GM19455 (cell line): ENCODE data around the gene EFHD1.
"Not testable (repeated sequence)": the region's sequence is repeated elsewhere in the genome, so short reads cannot be mapped to it uniquely, and the experiment has no call there.

Experiments
- ATAC-seq: cut with Tn5 transposase; IDR thresholded peaks from one replicate; pipeline ENCODE4 v1.9.1; 2021; ENCODE audit not compliant: unreplicated experiment

Gene EFHD1

DNA sequence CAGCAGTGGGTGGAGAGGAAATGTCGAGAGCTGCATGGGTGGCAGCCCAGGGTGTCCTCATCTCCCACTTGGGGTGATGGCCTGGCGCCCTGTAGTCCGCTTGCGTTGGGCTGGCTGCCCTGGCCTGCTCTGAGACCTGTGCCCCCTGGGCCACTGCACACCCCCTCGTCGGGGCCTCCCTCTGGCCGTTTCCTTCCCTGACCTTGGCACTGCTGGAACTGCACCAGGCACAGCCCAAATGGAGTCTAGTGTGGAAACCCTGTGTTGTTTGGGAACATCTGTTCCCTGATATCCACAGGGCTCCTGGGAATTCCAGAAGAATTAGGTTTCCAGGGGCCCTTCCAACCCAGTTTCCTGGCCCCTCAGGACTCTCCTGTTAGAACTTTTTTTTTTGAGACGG is 13.9 kb downstream of the EFHD1 start:
- no peak for ATAC-seq

DNA sequence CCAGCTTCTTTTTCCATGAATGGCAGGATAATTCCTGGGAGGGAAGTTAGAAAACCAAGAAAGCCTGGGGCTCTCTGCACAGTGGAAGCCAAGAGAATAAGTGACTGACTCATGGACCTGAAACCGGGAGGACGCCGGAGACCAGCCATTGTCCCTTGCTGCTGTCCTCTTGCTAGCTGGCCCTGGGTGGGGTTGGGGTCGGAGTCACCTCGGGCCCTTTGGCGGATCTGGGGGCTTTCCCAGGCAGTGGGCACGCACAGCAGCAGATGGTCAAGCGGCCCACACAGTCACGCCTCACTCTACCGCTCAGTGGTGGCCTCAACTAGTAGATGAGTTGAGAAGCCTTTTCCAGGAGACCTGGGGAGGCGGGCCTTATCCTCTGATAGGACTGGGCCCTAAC is 15.6 kb downstream of the EFHD1 start:
- no peak for ATAC-seq

DNA sequence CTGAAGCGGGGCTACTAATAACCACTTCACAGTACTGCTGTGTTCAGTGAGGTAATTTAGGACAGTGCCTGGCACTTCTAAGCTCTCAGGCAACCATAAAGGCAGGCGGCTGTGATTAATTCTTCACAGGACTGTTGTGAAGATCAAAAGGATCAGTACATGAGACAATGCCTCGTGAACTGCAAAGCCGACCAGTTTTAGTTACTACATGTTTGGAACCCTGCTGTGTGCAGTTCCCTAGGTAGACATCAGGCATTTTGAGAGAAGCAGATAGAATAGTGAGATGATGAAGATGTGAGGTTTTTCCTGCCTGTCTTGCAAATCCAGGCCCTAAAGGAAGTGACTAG is 19.1 kb downstream of the EFHD1 start:
- ATAC-seq, result no peak

DNA sequence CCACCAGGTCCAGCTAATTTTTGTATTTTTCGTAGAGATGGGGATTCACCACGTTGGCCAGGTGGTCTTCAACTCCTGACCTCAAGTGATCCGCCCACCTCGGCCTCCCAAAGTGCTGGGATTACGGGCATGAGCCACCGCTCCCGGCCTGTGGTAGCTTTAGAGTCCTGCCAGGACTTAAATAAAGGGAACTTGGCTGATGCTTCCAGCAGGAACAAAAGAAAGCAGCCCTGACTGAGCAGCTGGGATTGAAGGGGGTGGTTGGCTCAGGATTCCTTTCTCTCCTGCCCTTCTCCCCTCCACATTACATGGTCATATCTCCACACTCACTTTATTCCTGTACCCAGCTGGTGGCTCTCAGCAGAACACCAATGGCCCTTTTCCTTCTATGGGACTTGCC is 20.0 kb downstream of the EFHD1 start:
- no peak for ATAC-seq

DNA sequence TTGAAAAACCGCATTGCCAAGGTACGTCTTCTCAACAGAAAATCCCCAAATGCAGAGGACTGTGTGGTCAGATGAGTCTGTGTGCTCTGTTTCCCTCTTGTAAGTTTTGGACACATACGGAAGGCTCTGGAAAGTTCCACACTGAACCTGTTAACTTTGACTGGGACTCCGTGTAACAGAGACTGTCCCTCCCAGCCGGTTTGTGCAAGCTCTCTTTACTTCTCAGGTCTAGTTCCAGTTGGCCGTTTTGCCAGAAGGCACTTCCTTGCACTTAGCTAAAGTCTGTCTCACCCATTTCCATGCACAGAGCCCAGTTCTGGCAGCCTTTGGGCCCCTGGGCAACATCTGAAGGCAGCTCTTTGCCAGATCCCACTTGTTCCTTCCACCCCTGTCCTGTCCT is 22.0 kb downstream of the EFHD1 start:
- no peak for ATAC-seq

DNA sequence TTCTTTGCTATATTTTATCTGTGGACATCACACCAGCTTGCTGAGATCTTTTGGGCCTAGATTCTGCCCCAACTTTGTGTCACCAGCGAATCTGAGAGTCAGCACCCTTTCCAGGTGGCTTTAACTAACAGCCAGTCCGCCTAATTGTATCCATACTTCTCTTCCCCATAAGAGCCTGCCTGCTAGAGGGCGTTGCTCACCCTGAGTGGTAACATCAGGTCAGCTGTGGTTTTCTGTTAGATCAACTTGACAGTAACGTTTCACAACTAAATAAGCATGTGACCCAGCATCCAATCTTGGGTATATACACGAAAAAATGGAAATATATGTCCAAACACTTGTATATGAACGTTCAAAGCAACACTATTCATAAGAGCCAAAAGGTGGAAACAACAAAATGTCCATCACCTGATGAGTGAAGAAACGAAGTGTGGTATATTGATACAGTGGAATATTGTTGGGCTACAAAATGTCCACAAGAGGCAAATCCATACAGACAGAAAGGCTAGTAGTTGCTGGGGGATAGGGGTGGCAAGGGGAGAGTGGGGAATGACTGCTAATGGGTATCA is 24.9 kb downstream of the EFHD1 start:
- no peak for ATAC-seq

DNA sequence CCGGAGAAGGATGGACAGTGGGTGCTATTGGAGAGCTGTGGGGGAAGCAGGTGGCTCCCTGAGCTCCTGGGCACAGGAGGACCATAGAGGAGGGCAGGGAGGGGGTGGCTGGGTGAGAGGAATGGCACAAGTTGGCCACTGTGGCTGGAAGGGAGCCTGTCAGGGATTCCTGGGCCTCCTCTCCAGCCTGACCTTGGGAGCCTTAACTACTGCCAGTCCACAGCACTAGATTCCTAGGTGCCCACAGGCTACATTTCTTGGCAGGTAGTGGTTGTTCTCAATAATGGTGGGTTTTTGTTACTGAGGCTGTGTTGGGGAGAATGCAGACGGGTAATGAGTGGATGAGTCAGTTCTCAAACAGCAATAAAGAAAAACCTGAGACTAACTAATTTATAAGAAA is 26.0 kb downstream of the EFHD1 start:
- no peak for ATAC-seq

DNA sequence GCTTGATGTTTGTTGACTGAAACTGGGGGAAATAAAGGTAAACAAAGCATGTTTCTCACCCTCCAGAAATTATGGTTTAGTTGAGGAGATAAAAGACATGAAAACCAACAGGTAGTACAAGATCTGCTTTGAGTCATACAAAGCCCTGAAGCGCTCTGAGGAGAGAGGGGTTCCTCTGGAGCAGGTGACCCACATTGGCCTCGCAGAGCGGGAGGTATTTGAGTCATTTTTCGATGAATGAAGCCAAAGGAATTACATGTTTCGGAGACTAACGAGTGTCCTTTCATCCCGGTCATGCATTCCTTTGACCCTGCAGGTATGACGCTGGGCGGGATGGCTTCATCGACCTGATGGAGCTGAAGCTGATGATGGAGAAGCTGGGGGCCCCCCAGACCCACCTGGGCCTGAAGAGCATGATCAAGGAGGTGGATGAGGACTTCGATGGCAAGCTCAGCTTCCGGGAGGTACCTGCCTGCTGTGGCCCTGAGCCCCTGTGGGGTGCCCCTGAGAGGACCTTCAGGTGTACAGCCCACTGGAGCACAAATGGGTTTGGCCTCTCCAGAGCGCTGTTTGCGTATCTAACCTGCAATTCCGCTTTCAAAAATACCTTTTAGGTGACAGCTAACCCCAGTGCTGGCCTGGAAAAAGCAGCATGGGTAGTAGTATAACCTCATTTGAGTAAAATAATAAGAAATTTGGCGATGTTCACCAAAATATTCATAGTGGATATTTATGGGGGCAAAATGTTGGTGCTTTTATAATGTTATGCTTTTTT is 29.3 kb downstream of the EFHD1 start:
- no peak for ATAC-seq

DNA sequence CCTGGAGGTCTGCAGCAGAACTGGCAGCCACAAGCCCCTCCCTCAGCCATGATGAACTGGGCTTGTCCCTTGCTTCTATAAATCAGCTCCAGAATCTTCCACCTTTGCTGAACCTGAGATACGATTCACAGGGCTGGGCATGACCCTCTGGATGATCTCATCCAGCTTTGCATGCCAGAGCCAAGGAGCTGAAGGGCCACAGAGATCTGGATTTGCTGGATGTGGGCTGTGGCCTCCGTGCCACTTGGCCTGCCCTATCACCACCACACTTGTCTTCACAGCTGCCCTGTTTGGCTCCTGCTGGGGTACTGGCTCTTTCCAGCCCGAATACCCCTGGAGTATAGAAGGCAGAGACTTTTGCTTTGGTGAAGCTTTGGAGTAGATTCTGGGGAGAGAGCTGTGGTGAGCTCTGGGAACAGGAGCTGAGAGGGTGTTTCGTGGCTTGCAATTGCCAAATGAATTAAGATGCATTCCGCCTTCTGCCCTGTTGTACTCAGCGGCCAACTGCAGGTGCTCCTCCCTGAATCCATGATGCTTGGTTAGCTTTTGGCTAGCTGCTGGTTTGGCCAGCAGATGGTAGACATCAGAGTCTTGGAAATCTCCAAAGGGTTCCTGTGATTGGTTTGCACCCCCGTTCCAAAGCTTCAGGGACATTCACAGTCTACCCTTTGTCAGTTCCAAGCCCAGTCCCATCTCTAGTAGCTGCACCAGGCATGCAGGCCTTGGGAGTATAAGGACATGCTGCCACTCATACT is 32.8 kb downstream of the EFHD1 start:
- ATAC-seq, result no peak

DNA sequence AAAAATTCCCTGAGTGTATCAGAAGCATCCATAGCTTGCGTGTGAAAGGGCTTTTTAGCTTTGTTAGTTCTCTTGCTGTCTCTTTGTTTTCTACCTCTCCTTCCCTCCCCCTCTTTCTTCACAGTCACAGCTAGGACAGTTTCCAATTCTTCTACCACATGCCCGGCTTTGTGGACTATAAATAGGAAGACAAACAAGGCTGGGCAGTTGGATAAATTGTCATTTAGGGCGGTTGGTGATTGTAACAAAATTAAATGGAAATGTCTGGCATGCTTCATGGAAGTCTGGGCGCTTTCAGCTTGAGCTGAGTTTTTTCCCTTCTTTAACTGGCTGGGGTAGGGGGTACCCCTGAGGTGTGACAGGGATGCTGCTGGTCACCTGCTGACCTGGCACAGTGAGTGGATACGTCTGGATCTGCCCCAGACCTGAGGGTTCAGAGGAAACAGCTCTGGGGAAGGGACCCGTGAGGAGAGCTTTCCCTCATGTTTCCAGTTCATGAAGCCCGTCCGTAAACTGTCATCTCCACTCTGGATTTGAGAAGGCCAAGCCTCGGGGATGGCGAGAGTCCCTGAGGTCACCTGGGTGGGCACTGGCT is 34.7 kb downstream of the EFHD1 start:
- ATAC-seq, result no peak

DNA sequence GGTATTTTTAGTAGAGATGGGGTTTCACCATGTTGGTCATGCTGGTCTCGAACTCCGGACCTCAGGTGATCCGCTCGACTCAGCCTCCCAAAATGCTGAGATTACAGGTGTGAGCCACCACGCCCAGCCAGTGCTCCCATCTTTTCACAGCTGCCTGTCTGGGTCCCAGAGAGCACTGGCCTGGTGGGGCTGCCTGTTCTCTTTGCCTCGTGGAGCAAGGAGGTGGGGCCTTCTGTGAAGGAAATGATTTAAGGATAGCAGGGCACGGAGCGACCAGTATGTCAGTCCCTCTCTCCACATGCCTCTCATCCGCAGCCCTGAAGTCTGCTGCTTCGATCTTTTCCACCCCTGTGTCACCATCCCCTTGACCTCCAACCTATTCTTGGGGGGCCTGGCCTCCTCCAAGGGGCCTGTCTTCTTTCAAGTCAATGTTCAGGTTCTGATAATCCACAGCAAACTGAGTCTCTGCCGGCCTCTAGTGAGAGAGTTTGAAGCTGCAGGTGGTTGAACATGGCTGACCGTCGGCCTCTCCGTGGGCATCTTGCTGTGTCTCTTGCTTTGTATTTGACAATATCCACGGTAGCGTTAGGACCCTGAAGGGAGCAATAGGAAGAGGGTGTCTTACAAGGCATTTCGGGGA is 35.5 kb downstream of the EFHD1 start:
- ATAC-seq, result no peak

DNA sequence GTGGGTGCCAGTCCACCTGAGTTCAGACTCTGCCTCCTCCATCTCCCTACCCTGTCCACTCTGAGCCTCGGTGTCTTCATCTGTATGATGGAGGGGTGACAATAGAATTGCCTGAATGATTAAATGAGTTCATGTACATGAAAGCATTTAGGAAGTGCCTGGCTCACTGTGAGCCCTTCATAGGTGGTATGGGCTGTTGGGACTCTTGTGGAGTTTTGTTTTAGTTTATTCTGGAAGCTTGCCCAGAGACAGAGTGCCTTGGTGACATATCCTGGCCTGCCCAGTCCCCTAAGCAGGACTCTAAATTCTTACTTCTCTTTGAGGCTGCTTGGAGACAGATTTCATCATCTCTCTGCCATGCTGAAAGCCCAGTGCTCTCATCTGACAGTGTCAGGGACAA is 39.2 kb downstream of the EFHD1 start:
- no peak for ATAC-seq

DNA sequence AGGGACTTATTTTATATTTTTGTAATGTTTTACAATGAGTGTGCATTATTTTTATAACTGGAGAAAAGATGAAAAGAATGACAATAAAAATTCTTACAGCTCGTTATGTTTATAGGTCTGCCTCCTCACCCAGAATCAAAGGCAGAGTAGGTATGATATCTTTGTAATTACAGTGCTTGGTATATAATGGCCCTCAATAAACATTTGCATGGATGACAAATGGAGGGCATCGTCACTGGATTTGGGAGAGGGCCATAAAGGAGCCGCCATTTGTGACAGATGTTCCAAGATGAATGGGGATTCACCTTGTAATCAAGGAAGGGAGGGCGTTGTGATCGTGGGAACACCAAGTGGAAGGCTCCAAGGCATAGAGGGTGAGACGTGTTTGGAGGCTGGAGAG is 41.1 kb downstream of the EFHD1 start:
- no peak for ATAC-seq

DNA sequence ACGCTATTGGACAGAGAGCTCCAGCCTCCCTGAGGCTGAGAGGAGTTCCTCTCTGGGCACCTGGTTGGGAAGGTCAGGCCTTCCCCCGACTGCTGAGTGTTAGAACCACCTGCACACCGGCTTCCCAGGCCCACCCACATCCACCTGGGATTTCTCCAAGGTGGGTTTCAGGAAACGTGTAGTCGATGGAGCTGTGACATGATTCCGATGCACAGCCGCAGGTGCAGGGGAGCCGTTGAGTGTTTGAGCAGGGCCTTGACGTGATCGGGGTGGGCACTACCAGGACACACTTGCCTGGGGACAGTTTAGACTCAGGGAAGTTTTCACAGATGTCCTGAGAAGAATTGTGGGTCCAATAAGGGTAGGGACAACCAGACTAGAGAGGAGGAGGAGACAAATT is 42.0 kb downstream of the EFHD1 start:
- no peak for ATAC-seq

DNA sequence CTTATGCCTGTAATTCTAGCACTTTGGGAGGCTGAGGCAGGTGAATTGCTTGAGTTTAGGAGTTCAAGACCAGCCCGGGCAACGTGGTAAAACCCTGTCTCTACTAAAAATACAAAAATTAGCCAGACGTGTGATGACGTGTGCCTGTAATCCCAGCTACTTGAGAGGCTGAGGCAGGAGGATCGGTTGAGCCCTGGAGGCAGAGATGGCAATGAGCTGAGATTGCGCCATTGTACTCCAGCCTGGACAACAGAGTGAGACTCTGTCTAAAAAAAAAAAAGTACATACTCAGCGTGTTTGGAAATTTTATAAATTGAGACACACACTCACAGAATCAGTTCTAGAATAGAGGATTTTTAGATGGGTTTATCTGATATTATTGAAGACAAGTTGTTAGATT is 46.6 kb downstream of the EFHD1 start:
- no peak for ATAC-seq

DNA sequence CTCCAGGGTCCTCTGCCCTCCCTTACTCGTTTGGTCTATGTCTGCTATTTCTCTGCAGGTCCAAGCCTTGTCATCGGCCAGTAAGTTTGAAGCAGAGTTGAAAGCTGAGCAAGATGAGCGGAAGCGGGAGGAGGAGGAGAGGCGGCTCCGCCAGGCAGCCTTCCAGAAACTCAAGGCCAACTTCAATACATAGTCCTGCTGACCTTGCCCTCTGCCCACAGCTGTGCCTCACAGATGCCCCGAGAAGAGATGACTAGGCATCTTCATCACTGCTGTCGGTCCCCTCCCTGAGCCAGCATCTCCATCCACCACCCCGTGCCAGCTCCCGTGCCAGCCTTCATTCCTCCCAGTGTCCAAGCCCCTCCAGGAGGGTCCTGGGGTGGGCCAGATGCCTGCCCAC is 48.1 kb downstream of the EFHD1 start:
- ATAC-seq, result no peak

DNA sequence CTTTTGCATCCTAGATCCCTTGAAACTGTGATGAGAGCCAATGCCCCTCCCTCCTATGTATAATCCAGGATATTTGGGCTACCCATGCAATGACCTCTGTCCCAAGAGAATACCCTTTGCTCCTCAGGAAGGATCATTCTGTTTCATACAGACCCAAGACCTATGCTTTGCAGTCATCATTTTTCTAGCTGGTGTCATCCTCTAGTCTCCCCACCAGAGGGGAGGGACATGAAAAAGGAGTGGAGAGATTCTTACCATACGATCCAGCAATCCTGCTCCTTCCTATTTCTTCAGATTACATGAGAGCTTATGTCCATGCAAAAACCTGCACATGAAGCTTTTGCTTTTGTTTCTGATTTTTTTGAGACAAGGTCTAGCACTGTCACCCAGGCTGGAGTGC is 50.0 kb downstream of the EFHD1 start:
- no peak for ATAC-seq

DNA sequence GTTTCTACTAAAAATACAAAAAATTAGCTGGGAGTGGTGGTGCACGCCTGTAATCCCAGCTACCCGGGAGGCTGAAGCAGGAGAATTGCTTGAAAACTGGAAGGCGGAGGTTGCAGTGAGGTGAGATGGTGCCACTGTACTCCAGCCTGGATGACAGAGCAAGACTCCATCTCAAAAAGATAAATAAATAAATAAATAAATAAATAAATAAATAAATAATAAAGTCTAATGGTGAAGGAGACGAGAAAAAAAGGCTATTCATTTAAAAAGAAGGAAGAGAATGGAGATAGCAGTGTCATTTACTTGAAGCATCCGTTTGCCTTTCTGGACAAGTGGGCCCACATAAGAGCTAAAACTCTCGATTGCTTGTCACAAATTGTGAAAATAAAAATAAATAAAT is 52.0 kb downstream of the EFHD1 start:
- ATAC-seq, result not testable (repeated sequence)

DNA sequence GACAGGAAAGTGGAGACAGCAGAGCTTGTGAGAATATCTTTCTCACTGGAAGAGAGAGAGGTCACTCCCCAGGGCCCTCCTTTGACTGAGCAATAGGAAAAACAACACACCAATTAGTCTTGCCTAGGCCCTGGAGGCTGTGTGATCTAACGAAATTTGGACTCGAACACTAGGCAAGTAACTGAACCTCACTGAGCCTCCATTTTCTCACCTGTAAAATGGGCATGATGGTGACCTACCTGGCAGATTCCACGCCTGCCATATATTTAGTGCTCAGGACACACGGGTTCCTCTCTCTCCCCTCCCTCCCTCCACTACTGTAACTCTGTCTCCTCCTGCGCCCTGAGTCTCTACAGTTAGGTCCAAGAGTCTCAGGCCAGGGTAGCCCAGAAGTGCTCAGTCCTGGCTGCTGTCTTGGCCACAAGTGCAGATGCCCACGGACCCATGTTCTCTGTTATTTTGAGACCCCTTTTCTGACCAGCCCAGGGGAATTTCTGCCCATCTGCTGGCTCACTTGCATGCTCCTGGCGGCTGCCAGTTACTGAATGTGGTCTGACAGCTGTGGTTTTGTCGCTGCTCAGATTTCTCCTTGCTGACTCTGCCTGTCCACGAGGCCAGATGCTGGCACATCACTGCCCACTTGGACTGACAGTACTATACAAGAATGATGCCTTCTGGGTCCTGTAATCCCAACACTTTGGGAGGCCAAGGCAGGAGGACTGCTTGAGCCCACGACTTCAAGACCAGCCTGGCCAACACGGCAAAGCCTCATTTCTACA is 54.2 kb downstream of the EFHD1 start:
- no peak for ATAC-seq

DNA sequence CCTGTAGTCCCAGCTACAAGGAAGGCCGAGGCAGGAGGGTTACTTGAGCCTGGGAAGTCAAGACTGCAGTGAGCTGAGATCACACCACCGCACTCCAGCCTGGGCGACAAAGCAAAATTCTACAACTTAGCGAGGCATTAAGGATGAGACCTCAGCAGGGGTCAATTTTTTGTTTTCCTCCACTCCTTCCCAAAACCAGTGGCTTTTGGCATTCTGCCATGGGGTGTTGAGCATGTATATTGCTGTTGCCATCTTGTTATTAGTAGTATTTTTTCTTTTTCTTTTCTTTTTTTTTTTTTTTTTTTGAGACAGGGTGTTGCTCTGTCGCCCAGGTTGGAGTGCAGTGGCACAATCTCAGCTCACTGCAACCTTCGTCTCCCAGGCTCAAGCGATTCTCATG is 54.8 kb downstream of the EFHD1 start:
- no peak for ATAC-seq
